Keratinocyte (primary cell): ENCODE results near the gene NTSR1. TPM values are rescaled to one million over a fixed set of nuclear protein-coding genes. Genes with fewer than 3 reads are reported as not detected.

Source experiments
- DNase-seq: peaks from one replicate; pipeline ENCODE4 v3.0.0-alpha.2; 2011; ENCODE audit warnings: low read depth, missing footprints, low spot score
- FAIRE-seq: peaks from 2 replicates; lab custom pipeline; 2011; peaks lifted over from hg19 to GRCh38; lab: Jason Lieb, UNC
- H2AFZ ChIP-seq: 2 replicates; pipeline ENCODE4 v1.6.0; 2012; ENCODE audit warnings: low read length, control low read depth, inconsistent platforms; ENCODE audit not compliant: control insufficient read depth
- H3K27ac ChIP-seq: 2 replicates; pipeline ENCODE4 v1.5.1; 2011; ENCODE audit warnings: low read length; ENCODE audit not compliant: control insufficient read depth, insufficient read depth
- H3K27me3 ChIP-seq: 3 replicates; pipeline ENCODE4 v1.6.0; 2011; ENCODE audit warnings: low read length; ENCODE audit not compliant: control insufficient read depth, insufficient read depth; ENCODE audit errors: extremely low read depth
- H3K36me3 ChIP-seq, 2 experiments: 2 replicates in 1 of 2; 3 replicates in 1 of 2; pipeline ENCODE4 v1.5.1; 2011; ENCODE audit warnings: low read length in 2 of 2, mild to moderate bottlenecking in 1 of 2; ENCODE audit not compliant: control insufficient read depth in 2 of 2, insufficient read depth in 2 of 2; ENCODE audit errors: extremely low read depth in 1 of 2
- H3K4me1 ChIP-seq: 3 replicates; pipeline ENCODE4 v1.5.1; 2011; ENCODE audit warnings: low read length; ENCODE audit not compliant: control insufficient read depth, insufficient read depth; ENCODE audit errors: extremely low read depth
- H3K4me2 ChIP-seq: 3 replicates; pipeline ENCODE4 v1.6.0; 2011; ENCODE audit warnings: low read depth, low read length; ENCODE audit not compliant: control insufficient read depth, insufficient read depth; ENCODE audit errors: extremely low read depth
- H3K4me3 ChIP-seq, 3 experiments: fragments of 200-600 bp in 1 of 3; sonication (generic) in 1 of 3; 2 replicates in 2 of 3; 3 replicates in 1 of 3; pipeline ENCODE4 v1.5.1; 2011 to 2016; ENCODE audit warnings: low read length in 3 of 3, mild to moderate bottlenecking in 3 of 3, control low read depth in 2 of 3, inconsistent platforms in 1 of 3, low read depth in 1 of 3, mixed read lengths in 1 of 3, mixed run types in 1 of 3, moderate library complexity in 1 of 3; ENCODE audit not compliant: control insufficient read depth in 2 of 3, insufficient read depth in 2 of 3; ENCODE audit errors: extremely low read depth in 1 of 3
- H3K79me2 ChIP-seq: 2 replicates; pipeline ENCODE4 v1.6.0; 2012; ENCODE audit warnings: low read length; ENCODE audit not compliant: control insufficient read depth, insufficient read depth
- H3K9ac ChIP-seq: 3 replicates; pipeline ENCODE4 v1.6.0; 2011; ENCODE audit warnings: low read length; ENCODE audit not compliant: control insufficient read depth, insufficient read depth; ENCODE audit errors: extremely low read depth
- H3K9me1 ChIP-seq: 3 replicates; pipeline ENCODE4 v1.6.0; 2011; ENCODE audit warnings: low read length; ENCODE audit not compliant: control insufficient read depth, insufficient read depth; ENCODE audit errors: extremely low read depth
- H3K9me3 ChIP-seq: 2 replicates; pipeline ENCODE4 v1.5.1; 2012; ENCODE audit warnings: low read depth, low read length; ENCODE audit not compliant: control insufficient read depth
- H4K20me1 ChIP-seq: 3 replicates; pipeline ENCODE4 v1.6.0; 2011; ENCODE audit warnings: low read length; ENCODE audit not compliant: control insufficient read depth, insufficient read depth; ENCODE audit errors: extremely low read depth
- EZH2 ChIP-seq: IDR thresholded peaks from one replicate; pipeline ENCODE4 v1.6.1; 2012; ENCODE audit warnings: inconsistent platforms, mild to moderate bottlenecking, low read length, moderate library complexity
- dilution Hi-C: fragments of 300-500 bp; cut with MboI; formaldehyde crosslinking; loops from one replicate; pipeline ENCODE4 v1.7.0; 2020; ENCODE audit warnings: low sequenced_read_pairs; ENCODE audit not compliant: extremely low pct_ligation_motif_present
- polyA plus RNA-seq, 5 experiments: library from polyadenylated mRNA; depleted of rRNA in 3 of 5; stranded (reverse) in 3 of 5; stranded (forward) in 1 of 5; unstranded in 1 of 5; fragments of >200 nt; gene quantifications; 1 replicate in 1 of 5; 2 replicates in 3 of 5; 3 replicates in 1 of 5; pipeline versions ENCODE4 v1.2.1 to v1.2.3, GENCODE V29; 2011 to 2012; ENCODE audit warnings: missing spikeins in 2 of 5, low read depth in 1 of 5, low replicate concordance in 1 of 5
- TF ChIP-seq, protein P1 (sequence below), 3 experiments: IDR thresholded peaks in 1 of 3; conservative IDR thresholded peaks in 1 of 3; optimal IDR thresholded peaks in 1 of 3; 2 replicates in 2 of 3; 3 replicates in 1 of 3; pipeline versions ENCODE3 to v1.5.1; 2011; ENCODE audit warnings: low read length in 3 of 3, mild to moderate bottlenecking in 3 of 3, moderate library complexity in 2 of 3, control low read depth in 1 of 3, inconsistent platforms in 1 of 3; ENCODE audit not compliant: insufficient read depth in 2 of 3; ENCODE audit errors: extremely low read depth in 1 of 3

Gene NTSR1
- polyA plus RNA-seq, 1 donor (not counting 4 experiments of a cell fraction or from before 2014, with no cell fraction given) = 0.55 TPM

DNA sequence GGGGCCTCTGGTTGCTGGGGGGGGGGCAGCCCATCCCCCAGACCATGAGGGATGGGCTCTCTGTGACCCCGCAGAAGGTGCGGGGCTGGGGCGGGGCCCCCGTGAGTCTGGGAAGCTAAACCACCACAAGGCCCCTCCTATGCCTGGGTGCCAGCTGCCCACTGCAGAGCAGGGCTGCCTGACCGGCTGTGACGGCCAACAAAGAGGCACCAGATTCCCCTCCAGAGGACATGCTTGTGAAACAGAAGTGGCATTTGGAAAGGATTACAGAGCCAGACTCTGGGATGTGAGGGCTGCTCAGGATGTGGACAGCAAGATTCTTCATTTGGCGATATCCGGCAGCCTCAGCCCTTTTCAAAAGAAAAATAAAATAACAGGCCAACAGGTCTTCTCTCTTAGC is 16.5 kb upstream of the NTSR1 start:
- no peaks in the 10 kb centered on the region for H3K9me1 ChIP-seq
- no peak for FAIRE-seq
- H3K9ac ChIP-seq = no peak overlapping the region
- H3K4me1 ChIP-seq = peaks cover 6% of the 10 kb centered on the region
- dilution Hi-C loops = no loop called here
- no peaks in the 10 kb centered on the region for H3K79me2 ChIP-seq
- H2AFZ ChIP-seq = no peak overlapping the region
- H3K4me2 ChIP-seq = no peak overlapping the region
- no peak for TF ChIP-seq EZH2
- TF ChIP-seq, protein P1, sequence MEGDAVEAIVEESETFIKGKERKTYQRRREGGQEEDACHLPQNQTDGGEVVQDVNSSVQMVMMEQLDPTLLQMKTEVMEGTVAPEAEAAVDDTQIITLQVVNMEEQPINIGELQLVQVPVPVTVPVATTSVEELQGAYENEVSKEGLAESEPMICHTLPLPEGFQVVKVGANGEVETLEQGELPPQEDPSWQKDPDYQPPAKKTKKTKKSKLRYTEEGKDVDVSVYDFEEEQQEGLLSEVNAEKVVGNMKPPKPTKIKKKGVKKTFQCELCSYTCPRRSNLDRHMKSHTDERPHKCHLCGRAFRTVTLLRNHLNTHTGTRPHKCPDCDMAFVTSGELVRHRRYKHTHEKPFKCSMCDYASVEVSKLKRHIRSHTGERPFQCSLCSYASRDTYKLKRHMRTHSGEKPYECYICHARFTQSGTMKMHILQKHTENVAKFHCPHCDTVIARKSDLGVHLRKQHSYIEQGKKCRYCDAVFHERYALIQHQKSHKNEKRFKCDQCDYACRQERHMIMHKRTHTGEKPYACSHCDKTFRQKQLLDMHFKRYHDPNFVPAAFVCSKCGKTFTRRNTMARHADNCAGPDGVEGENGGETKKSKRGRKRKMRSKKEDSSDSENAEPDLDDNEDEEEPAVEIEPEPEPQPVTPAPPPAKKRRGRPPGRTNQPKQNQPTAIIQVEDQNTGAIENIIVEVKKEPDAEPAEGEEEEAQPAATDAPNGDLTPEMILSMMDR (optimal IDR thresholded peaks at IDR 0.05 in 1 of 3, IDR thresholded peaks at IDR 0.05 in 1 of 3, conservative IDR thresholded peaks at IDR 0.05 in 1 of 3; ENCODE audit: extremely low read depth in 1 of 3, insufficient read depth in 2 of 3, low read length in 3 of 3) = no peak
- DNase-seq = no peak
- no peaks in the 10 kb centered on the region for H4K20me1 ChIP-seq
- H3K4me3 ChIP-seq = no peak overlapping the region
- H3K27ac ChIP-seq = no peak overlapping the region
- H3K27me3 ChIP-seq = peaks cover 41% of the 10 kb centered on the region
- H3K36me3 ChIP-seq = no peaks in the 10 kb centered on the region
- H3K9me3 ChIP-seq = no peaks in the 10 kb centered on the region

DNA sequence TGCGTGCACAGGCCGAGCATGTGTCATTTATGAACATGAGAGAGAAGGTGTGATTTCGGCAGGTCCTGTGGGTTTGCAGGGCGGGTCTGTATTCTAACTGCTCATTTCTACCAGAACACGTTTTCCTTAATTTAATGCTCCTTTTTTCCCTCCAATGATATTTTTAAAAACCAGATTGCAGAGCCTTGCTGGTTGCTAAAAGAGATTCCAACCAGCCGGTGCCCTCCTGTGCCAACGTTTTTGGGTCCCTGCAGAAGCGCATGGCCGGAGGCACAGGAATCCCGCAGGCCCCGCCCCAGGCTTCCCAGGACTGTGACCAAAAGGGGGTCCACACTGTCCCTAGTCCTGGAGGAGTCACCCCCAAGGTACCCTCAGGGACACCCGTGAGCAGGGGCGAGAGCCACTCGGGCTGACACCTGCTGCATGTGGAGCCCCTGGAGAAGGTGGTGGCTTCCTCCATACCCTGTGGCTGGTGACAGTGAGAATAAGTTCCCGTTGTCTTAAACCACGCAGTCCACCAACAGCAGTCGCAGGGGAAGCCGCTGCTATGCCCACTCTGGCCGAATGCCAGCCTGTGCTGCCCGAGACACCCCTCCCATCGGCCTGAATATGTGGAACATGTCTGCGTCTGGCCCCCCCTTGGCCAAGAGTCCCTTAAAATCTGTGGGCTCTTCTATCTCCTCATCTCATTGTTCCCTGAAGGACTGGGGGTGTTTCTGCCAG is 15.7 kb upstream of the NTSR1 start:
- H2AFZ ChIP-seq = no peak overlapping the region
- H3K9ac ChIP-seq = no peak overlapping the region
- H3K79me2 ChIP-seq = no peaks in the 10 kb centered on the region
- FAIRE-seq = no peak
- H3K27ac ChIP-seq = no peak overlapping the region
- peaks cover 49% of the 10 kb centered on the region for H3K27me3 ChIP-seq
- no peaks in the 10 kb centered on the region for H3K36me3 ChIP-seq
- H3K4me3 ChIP-seq = no peak overlapping the region
- dilution Hi-C loops = no loop called here
- TF ChIP-seq EZH2 = no peak
- TF ChIP-seq, protein P1 (optimal IDR thresholded peaks at IDR 0.05 in 1 of 3, IDR thresholded peaks at IDR 0.05 in 1 of 3, conservative IDR thresholded peaks at IDR 0.05 in 1 of 3; ENCODE audit: extremely low read depth in 1 of 3, insufficient read depth in 2 of 3, low read length in 3 of 3) = no peak
- no peaks in the 10 kb centered on the region for H3K9me1 ChIP-seq
- no peaks in the 10 kb centered on the region for H3K9me3 ChIP-seq
- no peak for DNase-seq
- H3K4me1 ChIP-seq = no peaks in the 10 kb centered on the region
- no peaks in the 10 kb centered on the region for H4K20me1 ChIP-seq
- H3K4me2 ChIP-seq = no peak overlapping the region
